Muscle of back (tissue), 11 donors: ENCODE results near the gene CCNJL. TPM values are rescaled to one million over a fixed set of nuclear protein-coding genes. Genes with fewer than 3 reads are reported as not detected.
"Not testable (repeated sequence)": the region's sequence is repeated elsewhere in the genome, so short reads cannot be mapped to it uniquely, and the experiment has no call there.

ENCODE experiments used
- DNase-seq, 3 donors: peaks; one replicate each; pipeline versions ENCODE4 v3.0.0 to v3.0.0-alpha.2; 2013
- polyA plus RNA-seq, 10 donors: library from polyadenylated mRNA; unstranded; fragments of 120-200 nt; gene quantifications; one replicate each; pipeline ENCODE4 v1.2.1, GENCODE V29; 2013; ENCODE audit not compliant: insufficient read length in 10 of 10

Gene CCNJL
- polyA plus RNA-seq, 10 donors = 3.9 to 7.4 (median 5.4) TPM

DNA sequence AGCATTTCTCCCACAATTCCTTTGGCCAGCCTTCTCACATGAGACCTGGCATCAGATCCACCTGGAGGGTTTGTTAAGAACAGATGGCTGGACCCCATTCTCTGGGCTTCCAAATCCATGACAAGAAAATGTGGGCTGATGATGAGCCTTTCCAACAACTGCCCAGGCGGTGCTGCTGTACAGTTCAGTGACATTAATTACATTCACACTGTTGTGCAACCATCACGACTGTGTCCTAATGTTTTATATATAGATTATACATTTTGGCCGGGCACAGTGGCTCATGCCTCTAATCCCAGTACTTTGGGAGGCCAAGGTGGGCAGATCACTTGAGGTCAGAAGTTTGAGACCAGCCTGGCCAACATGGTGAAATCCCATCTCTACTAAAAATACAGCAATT is 22.4 kb upstream of the CCNJL start:
- DNase-seq = not testable (repeated sequence)

- no peak for DNase-seq
Measured at GRCh38 chr5:160333721-160334120, 21.4 kb upstream of the CCNJL start.

DNA sequence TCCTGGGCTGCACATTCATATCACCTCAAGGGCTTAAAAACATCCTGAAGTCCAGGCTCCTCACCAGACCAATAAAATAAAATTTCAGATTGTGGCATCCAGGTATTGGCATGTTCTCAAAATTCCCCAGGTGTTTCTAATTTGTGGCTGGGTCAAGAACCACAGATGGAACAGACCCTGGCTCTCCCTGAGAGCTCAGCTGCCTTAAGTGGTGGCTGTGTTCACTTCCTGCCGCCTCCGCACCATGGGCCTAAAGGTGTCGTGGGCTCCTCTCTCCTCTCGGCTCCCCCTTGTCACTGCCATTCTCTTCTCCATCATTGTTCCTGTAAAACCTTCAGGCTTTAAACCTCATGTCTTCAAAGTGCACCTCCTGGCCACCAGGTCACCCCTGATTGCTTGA is 17.8 kb upstream of the CCNJL start:
- DNase-seq = no peak

GRCh38 chr5:160327818-160328217 is 15.5 kb upstream of the CCNJL start:
- DNase-seq = no peak

DNA sequence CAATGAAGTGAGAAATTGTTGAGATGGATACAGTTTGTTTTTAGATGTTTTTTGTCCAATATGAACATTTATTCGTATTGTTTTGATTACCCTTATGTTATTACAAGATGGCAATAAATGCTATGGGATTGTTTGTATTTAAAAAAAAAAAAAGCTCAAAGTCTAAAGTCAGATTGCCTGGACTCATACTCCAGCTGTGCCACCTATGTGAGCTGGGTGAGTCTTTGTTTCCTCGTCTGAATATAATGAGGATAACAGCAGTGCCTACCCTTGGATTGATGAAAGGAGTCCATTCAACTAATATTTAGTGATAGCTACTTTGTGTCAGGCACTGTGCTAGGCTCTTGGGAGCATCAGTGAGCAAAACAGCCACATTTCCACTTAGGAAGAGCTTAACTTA is 14.6 kb upstream of the CCNJL start:
- no peak for DNase-seq

DNA sequence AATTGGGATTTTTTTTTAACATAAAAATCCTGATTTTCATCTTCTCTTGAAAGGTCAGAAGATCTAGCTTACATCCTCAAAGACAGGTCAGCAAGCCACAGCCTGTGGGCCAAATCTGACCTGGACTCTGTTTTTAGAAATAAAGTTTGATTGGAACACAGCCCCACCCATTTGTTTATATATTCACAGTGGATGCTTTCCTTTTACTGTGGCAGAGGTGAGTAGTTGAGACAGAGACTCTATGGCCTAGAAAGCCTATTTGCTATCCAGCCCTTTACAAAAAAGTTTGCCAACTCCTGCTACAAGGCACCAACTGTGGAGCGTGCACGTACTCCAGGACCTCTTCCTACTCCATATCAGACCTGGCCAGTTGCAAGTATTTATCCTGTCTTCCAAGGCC is 13.4 kb upstream of the CCNJL start:
- DNase-seq = no peak

DNA sequence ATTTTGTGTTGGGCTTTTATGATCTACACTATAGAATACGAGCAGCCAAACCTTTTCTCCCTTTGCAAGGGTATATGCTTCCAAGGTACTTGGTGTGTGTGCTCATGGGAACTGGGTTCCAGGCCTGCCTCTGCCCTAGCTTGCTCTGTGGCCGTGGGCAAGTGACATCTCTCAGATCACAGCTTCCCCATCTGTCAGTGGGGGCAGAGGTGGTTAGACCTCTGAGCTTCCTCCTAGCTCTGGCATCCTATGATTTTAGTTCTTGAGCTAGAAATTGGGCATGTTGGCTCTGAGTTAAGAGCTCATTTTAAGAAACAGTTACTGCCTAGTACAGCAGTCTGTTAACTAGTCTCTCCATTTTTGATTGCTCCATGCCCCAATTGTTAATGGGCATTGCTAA is 12.5 kb upstream of the CCNJL start:
- no peak for DNase-seq

GRCh38 chr5:160318409-160318808 is 6.0 kb upstream of the CCNJL start:
- no peak for DNase-seq

DNA sequence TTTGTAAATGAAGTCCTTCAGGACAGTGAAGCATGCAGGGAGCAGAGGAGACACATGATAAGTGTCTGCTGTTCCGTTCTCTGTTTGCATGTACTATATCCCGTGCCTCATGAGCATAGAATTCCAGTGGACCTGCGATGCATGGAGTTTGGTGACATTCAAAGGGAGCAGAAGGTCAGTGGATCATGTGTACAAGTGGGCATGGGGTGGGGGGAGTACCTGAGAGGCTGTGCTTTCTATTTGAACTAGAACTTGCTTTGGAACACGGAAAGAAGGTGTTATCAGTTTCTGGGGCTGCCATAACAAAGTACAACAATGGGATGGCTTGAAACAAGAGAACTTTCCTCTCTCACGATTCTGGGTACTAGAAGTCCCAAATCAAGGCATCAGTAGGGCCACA is 5.1 kb upstream of the CCNJL start:
- no peak for DNase-seq

- DNase-seq = no peak
Measured at GRCh38 chr5:160315968-160316367, 3.6 kb upstream of the CCNJL start.

GRCh38 chr5:160312960-160313727 is 780 bp upstream of the CCNJL start:
- no peak for DNase-seq

GRCh38 chr5:160311491-160312133 is 752 bp downstream of the CCNJL start:
- peak in 1 of 3 donors; percentile 10 for DNase-seq

DNA sequence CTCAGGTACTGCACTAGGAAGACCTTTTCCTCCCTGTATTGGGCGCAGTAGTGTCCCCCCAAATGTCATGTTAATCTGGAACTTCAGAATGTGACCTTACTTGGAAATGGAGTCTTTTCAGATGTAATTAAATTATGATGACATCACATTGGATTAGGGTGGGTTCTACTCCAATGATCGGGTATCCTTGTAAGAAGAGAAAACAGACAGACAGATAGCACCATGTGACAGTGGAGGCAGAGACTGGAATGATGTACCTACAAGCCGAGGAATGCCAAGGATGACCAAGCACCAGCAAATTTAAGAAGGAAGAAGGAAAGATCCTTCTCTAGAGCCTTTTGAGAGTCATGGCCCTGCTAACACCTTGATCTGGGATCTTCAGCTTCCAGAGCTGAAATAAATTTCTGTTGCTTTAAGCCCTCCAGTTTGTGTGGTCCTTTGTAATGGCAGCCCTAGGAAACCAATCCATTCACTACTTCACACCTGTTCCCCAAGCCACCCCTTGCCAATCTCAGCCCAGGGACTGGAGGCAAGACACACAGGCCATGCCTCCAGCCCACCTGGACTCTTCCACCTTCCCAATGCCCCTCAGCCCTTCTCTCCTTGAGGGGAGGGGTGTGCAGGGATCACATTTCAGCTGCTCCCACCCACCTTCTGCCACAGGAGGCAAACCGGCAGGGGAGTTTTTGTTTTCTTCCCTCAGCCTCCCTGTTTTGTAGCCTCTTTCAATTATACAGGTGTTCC is 1.6 kb downstream of the CCNJL start:
- DNase-seq = no peak

DNA sequence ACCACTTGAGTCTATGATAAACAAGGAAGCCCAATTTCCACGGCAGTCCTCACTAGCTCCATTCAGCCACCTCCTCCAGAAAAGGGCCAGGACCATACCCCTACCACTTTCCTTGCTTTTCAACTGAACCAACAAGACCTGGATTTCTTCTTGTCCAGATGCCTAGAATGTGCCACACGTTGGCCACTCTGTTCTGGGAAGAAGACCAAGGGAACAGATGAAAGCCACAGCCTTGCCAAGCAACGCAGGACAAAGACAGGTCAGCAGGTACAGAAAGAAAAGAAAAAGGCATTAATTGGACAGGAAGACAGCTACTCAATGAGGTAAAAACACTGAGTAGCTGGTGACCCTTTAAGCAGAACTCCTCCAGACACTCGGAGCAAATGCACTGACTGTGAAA is 2.2 kb downstream of the CCNJL start:
- DNase-seq = no peak

DNA sequence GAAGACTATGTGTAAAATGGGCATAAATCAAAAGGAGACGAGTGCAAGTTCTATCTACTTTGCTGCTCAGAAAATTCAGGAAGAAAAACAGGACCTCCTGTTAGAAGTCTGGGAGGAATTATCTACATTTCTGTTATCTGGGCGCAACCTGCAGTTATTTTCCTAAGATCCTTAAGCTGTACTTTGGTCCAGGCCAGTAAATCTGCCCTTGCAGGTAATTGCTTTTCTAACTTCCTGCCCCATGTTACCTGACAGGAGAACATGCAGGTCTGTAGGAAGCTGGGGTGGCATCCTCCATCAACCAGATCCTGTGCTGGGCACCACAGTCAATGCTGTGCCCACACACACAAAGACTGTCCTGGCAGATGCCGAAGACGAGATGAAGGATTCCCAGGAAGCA is 5.7 kb downstream of the CCNJL start:
- no peak for DNase-seq

DNA sequence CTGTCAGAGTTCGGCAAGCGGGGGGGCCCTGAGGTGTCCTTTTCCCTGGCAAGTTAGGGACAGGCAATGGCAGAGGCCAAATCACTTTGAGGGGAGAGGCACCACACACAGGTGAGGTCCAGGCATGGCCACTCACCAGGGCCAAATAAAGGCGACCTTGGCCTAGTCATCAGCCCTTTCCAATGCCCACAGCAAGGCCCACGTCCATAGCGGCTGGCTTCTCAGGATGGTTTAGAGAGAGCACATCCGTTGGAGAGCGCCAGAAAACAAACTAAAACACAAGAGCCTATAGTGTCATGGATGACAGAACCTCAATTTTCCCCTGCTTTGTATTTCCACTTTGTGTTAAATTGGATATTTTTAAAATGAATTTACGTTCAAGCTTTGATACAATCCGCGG is 7.0 kb downstream of the CCNJL start:
- no peak for DNase-seq

- DNase-seq = no peak
Measured at GRCh38 chr5:160303690-160304089, 8.7 kb downstream of the CCNJL start.

DNA sequence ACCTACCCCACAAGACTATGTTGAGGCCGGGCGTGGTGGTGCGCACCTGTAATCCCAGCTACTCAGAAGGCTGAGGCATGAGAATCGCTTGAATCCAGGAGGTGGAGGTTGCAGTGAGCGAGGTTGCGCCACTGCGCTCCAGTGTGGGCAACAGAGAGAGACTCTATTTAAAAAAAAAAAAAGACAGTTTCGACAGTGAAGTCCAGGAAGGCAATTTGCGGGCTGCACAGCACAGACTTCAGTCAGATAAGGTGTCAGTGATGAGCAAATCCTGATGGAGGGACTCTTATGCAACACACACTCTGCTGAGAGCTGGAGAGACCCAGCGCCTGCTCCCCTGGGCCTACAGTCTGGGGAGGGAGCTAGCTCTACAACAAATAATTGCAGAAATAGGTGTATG is 14.2 kb downstream of the CCNJL start:
- no peak for DNase-seq

DNA sequence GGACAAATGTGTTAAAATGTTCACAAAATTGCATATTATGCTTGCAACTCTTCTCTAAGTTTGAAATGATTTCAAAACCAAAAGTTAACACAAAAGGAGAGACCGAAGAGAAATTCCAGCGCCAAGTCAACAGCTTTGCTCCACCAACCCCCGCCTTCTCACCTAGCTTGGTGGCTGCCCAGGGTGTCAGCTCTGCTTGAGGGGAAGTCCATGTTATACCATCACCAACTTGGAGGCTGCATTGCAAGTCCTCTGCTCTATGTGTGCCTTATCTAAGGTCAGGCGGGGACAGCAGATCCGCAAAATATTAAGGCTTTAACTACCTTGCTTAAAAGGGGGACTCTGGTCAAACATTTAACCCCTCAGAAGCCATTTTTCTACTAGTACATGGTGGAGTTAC is 14.6 kb downstream of the CCNJL start:
- no peak for DNase-seq

DNA sequence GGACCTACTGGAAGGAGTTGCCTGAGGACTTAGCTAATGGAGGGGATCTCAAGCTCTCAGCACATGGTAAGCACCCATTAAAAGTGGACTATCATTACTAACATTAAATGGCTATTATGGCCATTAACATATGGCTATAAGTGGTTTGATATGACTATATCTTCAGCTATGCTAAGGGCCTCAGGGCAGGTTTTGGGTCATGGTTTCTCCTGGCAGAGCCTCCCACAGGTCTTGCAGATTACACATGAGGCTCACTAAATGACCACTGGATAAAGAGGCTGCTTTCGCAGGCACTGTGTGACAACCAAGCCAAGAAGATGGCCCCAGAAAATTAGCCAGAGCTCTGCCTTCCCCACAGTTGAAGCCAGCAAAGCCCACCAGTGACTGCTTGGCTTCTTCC is 15.4 kb downstream of the CCNJL start:
- DNase-seq = no peak

- DNase-seq = no peak
Measured at GRCh38 chr5:160296496-160296895, 15.9 kb downstream of the CCNJL start.

GRCh38 chr5:160293901-160294561 is 18.3 kb downstream of the CCNJL start:
- no peak for DNase-seq

- DNase-seq = no peak
Measured at GRCh38 chr5:160293386-160293785, 19.0 kb downstream of the CCNJL start.
